Pancreas (tissue), 10 donors: Measurements from ENCODE around the gene PIK3CD. TPM values are rescaled to one million over a fixed set of nuclear protein-coding genes. Genes with fewer than 3 reads are reported as not detected.

Experiments used
- ATAC-seq, 4 donors: fragments of 200-7000 bp; cut with Tn5 transposase; one replicate each; pipeline versions ENCODE4 v1.8.0 to v1.9.1; 2020; ENCODE audit warnings: mild to moderate bottlenecking in 4 of 4, moderate library complexity in 4 of 4
- DNase-seq, 6 donors: peaks; one replicate each; pipeline ENCODE4 v3.0.0-alpha.2; 2020
- FAIRE-seq: peaks from 2 replicates; lab custom pipeline; 2012; peaks lifted over from hg19 to GRCh38; lab: Jason Lieb, UNC
- H3K27ac ChIP-seq, 4 donors: fragments of 200-600 bp; sonication (generic); 1 replicate in 3 of 4; 2 replicates in 1 of 4; pipeline versions ENCODE4 v1.5.0 to v1.8.0; 2020
- H3K27me3 ChIP-seq, 4 donors: fragments of 200-600 bp; one replicate each; pipeline ENCODE4 v1.8.0; 2021
- H3K36me3 ChIP-seq, 3 donors: fragments of 200-600 bp; sonication (generic) in 1 of 3; one replicate each; pipeline versions ENCODE4 v1.5.0 to v1.8.0; 2020 to 2021
- H3K4me1 ChIP-seq, 3 donors: fragments of 200-600 bp; one replicate each; pipeline ENCODE4 v1.8.0; 2021
- H3K4me3 ChIP-seq, 4 donors: fragments of 200-600 bp; sonication (generic) in 2 of 4; one replicate each; pipeline versions ENCODE4 v1.5.0 to v1.8.0; 2020 to 2021
- H3K9me3 ChIP-seq, 4 donors: fragments of 200-600 bp; one replicate each; pipeline ENCODE4 v1.8.0; 2021
- WGBS, 2 donors: extraction: QIAGEN DNeasy Blood & Tissue Kit; methylation state at CpG; one replicate each; pipeline ENCODE4 v1.1.7; 2013; 5-methylcytosine and 5-hydroxymethylcytosine counted together
- intact Hi-C, 3 donors: fragments of 100-400 bp; cut with DNase I; formaldehyde crosslinking; loops; one replicate each; pipeline versions ENCODE4 v1.11.1 to v1.14.2; 2022
- polyA plus RNA-seq, 2 donors: library from polyadenylated mRNA; stranded (reverse); fragments of 200-250 nt; gene quantifications; one replicate each; pipeline ENCODE4 v1.2.3, GENCODE V29; 2013
- total RNA-seq, 6 donors: library from RNA; stranded (reverse); fragmentation: NEBNext Ultra II Directional in 4 of 6; extraction: Animal tissue kit (Norgen Biotek cat#: 25700) in 4 of 6; gene quantifications; one replicate each; pipeline versions ENCODE4 v1.2.1 to v1.2.4, GENCODE V29; 2021 to 2023
- TF ChIP-seq, protein P1 (sequence below), 4 donors: fragments of 200-600 bp; sonication (generic) in 3 of 4; IDR thresholded peaks; one replicate each; pipeline versions ENCODE4 v1.5.0 to v1.8.0; 2021; ENCODE audit warnings: antibody characterized with exemption in 4 of 4
- donor health status: healthy with polysubstance abuse.
- donor health status: DM: no; HTN: no; CAD: no; lungs with moderate emphysema.
- donor health status: DM: no; HTN: no; CAD: no.
- donor health status: control.
- donor health status: control.
- donor health status: Bipolar disorder and iron deficiency.
- donor health status: DM: yes; HTN: yes; CAD: no.
- donor health status: DM: no; HTN: no; CAD: no.
- donor health status: DM: no; HTN: no; CAD: no.
- donor health status: DM: yes; HTN: yes; CAD: no.

PIK3CD gene
- total and polyA plus RNA-seq, 8 donors, result 1.9 to 10.6 (median 2.3) TPM

DNA sequence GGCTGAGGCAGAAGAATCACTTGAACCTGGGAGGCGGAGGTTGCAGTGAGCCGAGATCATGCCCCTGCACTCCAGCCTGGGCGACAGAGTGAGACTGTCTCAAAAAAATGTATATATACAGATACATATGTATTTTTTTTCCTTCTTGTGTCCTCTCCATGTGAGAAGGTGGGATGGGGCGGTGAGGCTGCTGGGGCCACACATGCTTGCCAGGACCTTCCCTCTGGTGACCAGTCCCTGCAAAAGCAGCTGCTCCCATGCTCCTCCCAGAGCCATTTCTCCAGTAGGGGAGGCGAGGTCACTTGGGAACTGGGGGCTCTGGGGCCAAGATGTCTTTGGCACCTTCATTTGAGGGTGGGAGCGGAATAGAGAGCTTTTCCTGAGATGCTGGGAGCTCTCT is 74.9 kb downstream of the PIK3CD start:
- WGBS, 2 donors, result 97 to 98% methylated on average over 6 of the region's 6 CpGs
- no peak overlapping the region for H3K4me3 ChIP-seq
- intact Hi-C loops, result no loop called here
- ATAC-seq (no peak), FAIRE-seq (no peak), DNase-seq (peak in 1 of 6 donors; percentile 23)
- H3K27me3 ChIP-seq, result no peaks in the 10 kb centered on the region
- TF ChIP-seq, protein P1, sequence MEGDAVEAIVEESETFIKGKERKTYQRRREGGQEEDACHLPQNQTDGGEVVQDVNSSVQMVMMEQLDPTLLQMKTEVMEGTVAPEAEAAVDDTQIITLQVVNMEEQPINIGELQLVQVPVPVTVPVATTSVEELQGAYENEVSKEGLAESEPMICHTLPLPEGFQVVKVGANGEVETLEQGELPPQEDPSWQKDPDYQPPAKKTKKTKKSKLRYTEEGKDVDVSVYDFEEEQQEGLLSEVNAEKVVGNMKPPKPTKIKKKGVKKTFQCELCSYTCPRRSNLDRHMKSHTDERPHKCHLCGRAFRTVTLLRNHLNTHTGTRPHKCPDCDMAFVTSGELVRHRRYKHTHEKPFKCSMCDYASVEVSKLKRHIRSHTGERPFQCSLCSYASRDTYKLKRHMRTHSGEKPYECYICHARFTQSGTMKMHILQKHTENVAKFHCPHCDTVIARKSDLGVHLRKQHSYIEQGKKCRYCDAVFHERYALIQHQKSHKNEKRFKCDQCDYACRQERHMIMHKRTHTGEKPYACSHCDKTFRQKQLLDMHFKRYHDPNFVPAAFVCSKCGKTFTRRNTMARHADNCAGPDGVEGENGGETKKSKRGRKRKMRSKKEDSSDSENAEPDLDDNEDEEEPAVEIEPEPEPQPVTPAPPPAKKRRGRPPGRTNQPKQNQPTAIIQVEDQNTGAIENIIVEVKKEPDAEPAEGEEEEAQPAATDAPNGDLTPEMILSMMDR (IDR thresholded peaks at IDR 0.05), result no peak
- peaks cover 0 to 31% (median 14%) of the 10 kb centered on the region in 3 donors for H3K36me3 ChIP-seq
- no peak overlapping the region for H3K27ac ChIP-seq
- H3K4me1 ChIP-seq, result no peaks in the 10 kb centered on the region
- no peaks in the 10 kb centered on the region for H3K9me3 ChIP-seq

DNA sequence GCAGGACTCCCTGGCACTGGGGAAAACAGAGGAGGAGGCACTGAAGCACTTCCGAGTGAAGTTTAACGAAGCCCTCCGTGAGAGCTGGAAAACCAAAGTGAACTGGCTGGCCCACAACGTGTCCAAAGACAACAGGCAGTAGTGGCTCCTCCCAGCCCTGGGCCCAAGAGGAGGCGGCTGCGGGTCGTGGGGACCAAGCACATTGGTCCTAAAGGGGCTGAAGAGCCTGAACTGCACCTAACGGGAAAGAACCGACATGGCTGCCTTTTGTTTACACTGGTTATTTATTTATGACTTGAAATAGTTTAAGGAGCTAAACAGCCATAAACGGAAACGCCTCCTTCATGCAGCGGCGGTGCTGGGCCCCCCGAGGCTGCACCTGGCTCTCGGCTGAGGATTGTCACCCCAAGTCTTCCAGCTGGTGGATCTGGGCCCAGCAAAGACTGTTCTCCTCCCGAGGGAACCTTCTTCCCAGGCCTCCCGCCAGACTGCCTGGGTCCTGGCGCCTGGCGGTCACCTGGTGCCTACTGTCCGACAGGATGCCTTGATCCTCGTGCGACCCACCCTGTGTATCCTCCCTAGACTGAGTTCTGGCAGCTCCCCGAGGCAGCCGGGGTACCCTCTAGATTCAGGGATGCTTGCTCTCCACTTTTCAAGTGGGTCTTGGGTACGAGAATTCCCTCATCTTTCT is 75.5 kb downstream of the PIK3CD start:
- no peaks in the 10 kb centered on the region for H3K4me1 ChIP-seq
- FAIRE-seq, result no peak
- no peak overlapping the region for H3K27ac ChIP-seq
- no peak overlapping the region for H3K4me3 ChIP-seq
- WGBS, 2 donors, result 72 to 73% methylated on average over 25 of the region's 25 CpGs
- H3K36me3 ChIP-seq, result peaks cover 3 to 38% (median 18%) of the 10 kb centered on the region in 3 donors
- DNase-seq, result peak in 1 of 6 donors; percentile 55
- ATAC-seq, result no peak
- no peaks in the 10 kb centered on the region for H3K9me3 ChIP-seq
- no peaks in the 10 kb centered on the region for H3K27me3 ChIP-seq
- intact Hi-C loops, result no loop called here
- TF ChIP-seq, protein P1 (IDR thresholded peaks at IDR 0.05), result no peak

DNA sequence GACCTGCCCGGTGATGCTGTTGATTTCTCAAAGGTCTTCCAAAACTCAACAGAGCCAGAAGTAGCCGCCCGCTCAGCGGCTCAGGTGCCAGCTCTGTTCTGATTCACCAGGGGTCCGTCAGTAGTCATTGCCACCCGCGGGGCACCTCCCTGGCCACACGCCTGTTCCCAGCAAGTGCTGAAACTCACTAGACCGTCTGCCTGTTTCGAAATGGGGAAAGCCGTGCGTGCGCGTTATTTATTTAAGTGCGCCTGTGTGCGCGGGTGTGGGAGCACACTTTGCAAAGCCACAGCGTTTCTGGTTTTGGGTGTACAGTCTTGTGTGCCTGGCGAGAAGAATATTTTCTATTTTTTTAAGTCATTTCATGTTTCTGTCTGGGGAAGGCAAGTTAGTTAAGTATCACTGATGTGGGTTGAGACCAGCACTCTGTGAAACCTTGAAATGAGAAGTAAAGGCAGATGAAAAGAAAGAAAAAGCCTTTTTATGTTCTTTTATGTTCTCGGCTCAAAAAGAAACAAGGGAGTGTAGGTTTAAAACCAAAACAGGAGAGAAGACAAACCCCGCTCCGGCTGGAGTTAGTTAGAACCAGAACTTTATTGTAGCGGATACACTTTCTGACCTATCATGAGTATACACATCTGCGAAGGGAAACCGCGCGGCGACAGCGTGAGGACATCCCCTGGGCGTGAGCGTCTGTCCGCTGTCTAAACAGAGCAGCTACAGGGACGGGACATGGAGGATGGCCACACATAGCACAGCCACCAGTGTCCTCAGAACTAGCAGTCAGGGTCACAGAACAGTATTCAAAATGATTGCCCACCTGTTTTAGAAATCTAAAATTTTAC is 77.1 kb downstream of the PIK3CD start:
- peaks cover 3 to 54% (median 34%) of the 10 kb centered on the region in 3 donors for H3K36me3 ChIP-seq
- no peaks in the 10 kb centered on the region for H3K27me3 ChIP-seq
- FAIRE-seq, result no peak
- no peak overlapping the region for H3K4me3 ChIP-seq
- ATAC-seq, result no peak
- TF ChIP-seq, protein P1 (IDR thresholded peaks at IDR 0.05), result no peak
- intact Hi-C loops, result no loop called here
- no peak overlapping the region for H3K27ac ChIP-seq
- DNase-seq, result peak in 1 of 6 donors; percentile 41
- no peaks in the 10 kb centered on the region for H3K9me3 ChIP-seq
- H3K4me1 ChIP-seq, result no peaks in the 10 kb centered on the region
- 91 to 94% methylated on average over 33 of the region's 33 CpGs for WGBS, 2 donors

DNA sequence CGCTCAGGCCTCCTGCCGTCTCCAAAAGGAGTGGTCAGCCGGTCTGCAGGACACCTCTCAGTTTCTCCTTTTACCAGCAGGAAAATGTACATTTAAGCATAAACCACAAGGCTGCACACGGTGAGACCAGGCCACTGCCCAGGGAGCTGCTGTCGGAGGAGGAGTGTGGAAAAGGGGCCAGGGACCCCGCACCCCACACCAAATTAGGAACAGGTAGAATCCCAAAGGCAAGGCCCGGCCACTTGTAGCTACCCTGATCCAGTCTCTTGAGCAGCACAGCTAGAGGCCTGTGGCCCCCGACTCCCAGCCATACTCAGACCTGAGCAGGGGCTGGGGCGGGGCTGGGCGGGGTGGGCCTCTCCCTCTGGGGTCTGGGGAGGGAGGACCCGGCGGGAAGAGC is 78.0 kb downstream of the PIK3CD start:
- Histone ChIP-seq H3K4me3 (no peak overlapping the region), H3K9me3 (no peaks in the 10 kb centered on the region), H3K36me3 (peaks cover 3 to 62% (median 39%) of the 10 kb centered on the region in 3 donors), H3K27ac (no peak overlapping the region), H3K4me1 (no peaks in the 10 kb centered on the region), H3K27me3 (no peaks in the 10 kb centered on the region)
- intact Hi-C loops, result no loop called here
- TF ChIP-seq, protein P1 (IDR thresholded peaks at IDR 0.05), result no peak
- FAIRE-seq (no peak), ATAC-seq (no peak), DNase-seq (peak in 1 of 6 donors; percentile 35)
- 88 to 94% methylated on average over 11 to 12 of the region's 12 CpGs for WGBS, 2 donors
